ENCODE measurements around the gene MREG. TPM values are rescaled to one million over a fixed set of nuclear protein-coding genes. Genes with fewer than 3 reads are reported as not detected.

The MREG gene
- total RNA-seq, 1 donor from 2014 or later = 4.0 TPM

DNA sequence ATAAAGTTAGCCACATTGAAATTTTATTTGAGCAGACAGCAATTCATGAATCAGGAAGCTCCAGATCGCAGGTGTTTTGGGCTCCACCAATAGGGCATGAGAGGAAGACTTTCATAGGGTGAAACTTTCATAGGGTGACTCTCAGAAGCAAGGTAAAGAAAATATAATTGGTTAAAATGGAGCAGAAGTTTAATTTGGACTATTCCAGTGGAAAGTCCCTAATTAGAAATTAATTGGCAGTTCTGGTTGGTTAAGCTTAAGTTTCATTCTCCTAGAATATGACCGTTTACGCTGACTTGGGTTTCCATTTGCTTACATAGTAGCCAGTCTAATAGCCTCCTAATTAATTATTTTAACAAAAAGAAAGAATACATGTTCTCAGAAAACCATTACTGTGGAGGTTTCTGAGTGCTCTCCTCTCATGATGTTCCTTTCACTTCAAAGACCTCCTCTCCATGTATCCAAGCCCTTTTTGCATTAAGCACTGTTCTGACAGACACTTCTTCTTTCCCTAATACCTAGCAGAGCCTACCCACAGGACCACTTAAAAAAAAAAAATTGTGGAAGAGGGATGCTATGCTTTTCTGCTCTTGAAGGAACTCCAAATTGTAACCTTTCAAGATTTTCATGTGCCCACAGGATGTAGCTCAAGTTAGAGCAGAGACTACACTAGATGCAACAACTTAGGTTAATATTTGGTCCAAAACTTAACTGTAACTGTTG is 99.1 kb downstream of the MREG start:
- H3K9me3 Mint-ChIP-seq (ENCODE audit: unreplicated experiment) = peaks cover 3% of the 10 kb centered on the region
- H3K36me3 Mint-ChIP-seq (ENCODE audit: unreplicated experiment) = no peaks in the 10 kb centered on the region

DNA sequence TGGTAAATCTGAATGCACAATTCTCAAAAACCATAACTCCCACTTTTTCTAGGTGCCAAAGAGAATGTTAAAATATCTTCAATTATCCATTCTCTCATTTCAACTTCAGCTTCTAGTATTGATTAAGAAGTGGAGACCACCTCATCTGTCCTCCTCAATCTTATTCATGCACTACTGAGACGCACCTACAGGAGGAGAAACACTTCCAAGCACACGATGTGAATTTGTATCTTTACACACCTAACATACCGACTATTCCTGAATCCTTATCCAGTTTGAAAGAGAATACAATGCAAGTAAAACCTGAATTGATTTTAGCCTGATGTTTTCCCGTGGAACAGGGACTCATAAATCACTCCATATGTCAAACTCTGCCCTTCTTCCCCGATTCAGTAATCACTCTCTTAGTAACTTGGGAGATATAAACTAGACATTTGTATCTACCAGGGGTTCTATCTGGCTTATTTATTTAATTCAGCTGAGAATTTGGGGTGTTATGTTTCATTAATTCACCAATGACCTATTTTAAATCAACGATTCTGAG is 101.0 kb downstream of the MREG start:
- Mint-ChIP-seq H3K36me3 (ENCODE audit: unreplicated experiment) (no peaks in the 10 kb centered on the region), H3K4me3 (ENCODE audit: unreplicated experiment) (no peak overlapping the region), H3K4me1 (ENCODE audit: unreplicated experiment) (peaks cover 29% of the 10 kb centered on the region), H3K27ac (ENCODE audit: unreplicated experiment) (no peak overlapping the region), H3K9me3 (ENCODE audit: unreplicated experiment) (peaks cover 3% of the 10 kb centered on the region), H3K27me3 (ENCODE audit: unreplicated experiment) (no peaks in the 10 kb centered on the region)
- TF ChIP-seq, protein P1, sequence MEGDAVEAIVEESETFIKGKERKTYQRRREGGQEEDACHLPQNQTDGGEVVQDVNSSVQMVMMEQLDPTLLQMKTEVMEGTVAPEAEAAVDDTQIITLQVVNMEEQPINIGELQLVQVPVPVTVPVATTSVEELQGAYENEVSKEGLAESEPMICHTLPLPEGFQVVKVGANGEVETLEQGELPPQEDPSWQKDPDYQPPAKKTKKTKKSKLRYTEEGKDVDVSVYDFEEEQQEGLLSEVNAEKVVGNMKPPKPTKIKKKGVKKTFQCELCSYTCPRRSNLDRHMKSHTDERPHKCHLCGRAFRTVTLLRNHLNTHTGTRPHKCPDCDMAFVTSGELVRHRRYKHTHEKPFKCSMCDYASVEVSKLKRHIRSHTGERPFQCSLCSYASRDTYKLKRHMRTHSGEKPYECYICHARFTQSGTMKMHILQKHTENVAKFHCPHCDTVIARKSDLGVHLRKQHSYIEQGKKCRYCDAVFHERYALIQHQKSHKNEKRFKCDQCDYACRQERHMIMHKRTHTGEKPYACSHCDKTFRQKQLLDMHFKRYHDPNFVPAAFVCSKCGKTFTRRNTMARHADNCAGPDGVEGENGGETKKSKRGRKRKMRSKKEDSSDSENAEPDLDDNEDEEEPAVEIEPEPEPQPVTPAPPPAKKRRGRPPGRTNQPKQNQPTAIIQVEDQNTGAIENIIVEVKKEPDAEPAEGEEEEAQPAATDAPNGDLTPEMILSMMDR (IDR thresholded peaks at IDR 0.05) = no peak
- DNase-seq (ENCODE audit: extremely low spot score, unreplicated experiment) = no peak

More for the DNA sequence above, 99.1 kb downstream of the MREG start:
- TF ChIP-seq, protein P1 (IDR thresholded peaks at IDR 0.05) = no peak
- Mint-ChIP-seq H3K4me3 (ENCODE audit: unreplicated experiment) (no peak overlapping the region), H3K4me1 (ENCODE audit: unreplicated experiment) (peaks cover 47% of the 10 kb centered on the region), H3K27me3 (ENCODE audit: unreplicated experiment) (no peaks in the 10 kb centered on the region), H3K27ac (ENCODE audit: unreplicated experiment) (no peak overlapping the region)
- DNase-seq (ENCODE audit: extremely low spot score, unreplicated experiment) = no peak

DNA sequence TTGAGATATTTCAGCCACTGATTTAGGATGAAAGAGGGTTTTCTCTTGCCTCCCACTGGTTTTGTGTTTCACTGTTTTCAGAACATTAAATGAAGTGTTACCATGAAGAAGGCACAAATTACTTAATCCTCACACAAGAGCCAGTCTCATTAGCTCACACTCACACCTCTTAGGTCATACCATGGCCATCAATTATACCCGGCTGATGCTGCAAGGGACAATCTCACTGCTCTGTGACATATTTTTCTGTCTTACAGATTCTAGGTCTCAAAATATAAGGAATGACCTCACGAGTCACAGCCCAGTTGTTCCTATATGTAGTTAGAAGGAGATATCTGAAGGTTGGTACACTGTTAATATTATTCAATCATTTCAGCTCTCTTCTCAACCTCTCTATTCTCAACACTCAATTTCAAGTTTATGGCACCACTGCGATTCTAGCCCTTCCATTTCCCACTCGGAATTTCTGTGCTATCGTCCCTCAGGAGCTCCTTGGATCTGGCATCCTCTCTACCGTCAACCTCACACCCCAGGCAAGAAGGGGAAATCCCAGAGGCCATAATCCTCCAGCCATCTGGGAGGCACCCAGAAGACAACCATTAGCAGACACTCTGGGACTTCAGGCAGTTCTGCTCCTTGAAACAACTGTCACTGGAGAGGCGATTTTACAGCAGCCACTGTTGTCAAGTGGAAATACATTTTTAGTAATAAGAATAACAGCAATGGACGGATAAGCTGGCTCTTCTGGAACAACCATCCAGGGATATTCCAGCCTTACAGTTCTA is 101.9 kb downstream of the MREG start:
- Mint-ChIP-seq H3K27me3 (ENCODE audit: unreplicated experiment) (no peaks in the 10 kb centered on the region), H3K27ac (ENCODE audit: unreplicated experiment) (no peak overlapping the region), H3K36me3 (ENCODE audit: unreplicated experiment) (no peaks in the 10 kb centered on the region), H3K9me3 (ENCODE audit: unreplicated experiment) (peaks cover 3% of the 10 kb centered on the region), H3K4me1 (ENCODE audit: unreplicated experiment) (peaks cover 22% of the 10 kb centered on the region), H3K4me3 (ENCODE audit: unreplicated experiment) (no peak overlapping the region)
- DNase-seq (ENCODE audit: extremely low spot score, unreplicated experiment) = no peak
- TF ChIP-seq, protein P1 (IDR thresholded peaks at IDR 0.05) = no peak

DNA sequence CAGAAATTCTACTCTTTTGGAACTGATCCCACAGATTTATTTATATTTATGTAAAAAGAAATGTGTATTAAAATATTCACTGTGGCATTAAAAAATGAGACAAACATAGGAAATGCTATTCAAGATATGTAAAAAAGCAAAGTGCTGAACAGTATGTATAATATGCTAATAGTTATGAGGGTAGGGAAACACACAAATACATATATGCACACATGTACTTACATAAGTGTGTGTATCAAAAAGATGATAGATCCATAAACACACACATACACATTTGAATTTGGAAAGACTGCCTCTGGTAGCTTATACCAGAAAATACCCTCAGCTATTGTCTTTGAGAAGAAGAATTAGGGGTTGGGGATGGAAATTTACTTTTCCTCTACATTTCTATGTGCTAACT is 103.2 kb downstream of the MREG start:
- H3K36me3 Mint-ChIP-seq (ENCODE audit: unreplicated experiment) = no peaks in the 10 kb centered on the region
- TF ChIP-seq, protein P1 (IDR thresholded peaks at IDR 0.05) = no peak
- no peaks in the 10 kb centered on the region for H3K27me3 Mint-ChIP-seq (ENCODE audit: unreplicated experiment)
- DNase-seq (ENCODE audit: extremely low spot score, unreplicated experiment) = no peak
- no peaks in the 10 kb centered on the region for H3K9me3 Mint-ChIP-seq (ENCODE audit: unreplicated experiment)
- no peak overlapping the region for H3K4me3 Mint-ChIP-seq (ENCODE audit: unreplicated experiment)
- peaks cover 16% of the 10 kb centered on the region for H3K4me1 Mint-ChIP-seq (ENCODE audit: unreplicated experiment)
- no peak overlapping the region for H3K27ac Mint-ChIP-seq (ENCODE audit: unreplicated experiment)

DNA sequence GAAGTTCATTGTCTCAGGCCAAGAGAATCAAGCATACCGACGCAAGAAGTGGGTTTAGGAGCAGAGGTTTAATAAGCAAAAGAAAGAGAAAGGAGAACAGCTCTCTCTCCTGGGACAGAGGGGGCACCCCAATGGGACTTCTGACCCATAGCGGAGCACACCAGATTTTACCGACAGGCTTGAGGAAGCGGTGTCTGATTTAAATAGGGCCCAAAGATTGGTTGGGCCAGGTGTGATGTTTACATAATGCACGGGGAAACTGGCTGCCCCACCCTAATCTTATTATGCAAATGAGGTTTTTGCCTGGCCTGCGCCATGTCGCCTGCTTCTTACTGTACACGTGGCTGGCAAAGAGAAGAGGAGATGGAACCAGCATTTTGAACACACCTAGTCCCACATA is 106.2 kb downstream of the MREG start:
- Mint-ChIP-seq H3K36me3 (ENCODE audit: unreplicated experiment) (no peaks in the 10 kb centered on the region), H3K27me3 (ENCODE audit: unreplicated experiment) (no peaks in the 10 kb centered on the region), H3K27ac (ENCODE audit: unreplicated experiment) (no peak overlapping the region), H3K4me3 (ENCODE audit: unreplicated experiment) (no peak overlapping the region), H3K9me3 (ENCODE audit: unreplicated experiment) (no peaks in the 10 kb centered on the region), H3K4me1 (ENCODE audit: unreplicated experiment) (peaks cover 10% of the 10 kb centered on the region)
- DNase-seq (ENCODE audit: extremely low spot score, unreplicated experiment) = no peak
- TF ChIP-seq, protein P1 (IDR thresholded peaks at IDR 0.05) = no peak
